LNCaP clone FGC (cell line): ENCODE results near the gene GSK3B.

ENCODE experiments used
- DNase-seq: peaks from one replicate; pipeline ENCODE4 v3.0.0-alpha.2; 2011; ENCODE audit warnings: low read depth
- H3K4me3 ChIP-seq: 2 replicates; pipeline ENCODE4 v1.5.1; 2011; ENCODE audit warnings: mild to moderate bottlenecking, low read depth, low read length, control low read depth
- CTCF ChIP-seq: IDR thresholded peaks from 2 replicates; pipeline ENCODE4 v1.5.1; 2012; ENCODE audit warnings: mild to moderate bottlenecking; ENCODE audit not compliant: control insufficient read depth, insufficient read depth; ENCODE audit errors: extremely low read depth

Gene GSK3B

GRCh38 chr3:120093911-120094775, at the start of gene GSK3B:
Gene GSK3B, minus strand, starts transcription at chr3:120094447. Its CDS starts 1,013 bp downstream, at chr3:120093434.
- no peak for DNase-seq
- no peak for TF ChIP-seq CTCF
- peak within 1 kb of the TSS; percentile 72 for H3K4me3 ChIP-seq

GRCh38 chr3:120143676-120144075, 49.4 kb upstream of the GSK3B start:
- TF ChIP-seq CTCF, result no peak
- DNase-seq, result no peak

GRCh38 chr3:120142236-120142635, 48.0 kb upstream of the GSK3B start:
- no peak for DNase-seq
- no peak for TF ChIP-seq CTCF
- H3K4me3 ChIP-seq, result no peak overlapping the region

More at GRCh38 chr3:120143676-120144075, 49.4 kb upstream of the GSK3B start:
- H3K4me3 ChIP-seq, result no peak overlapping the region

GRCh38 chr3:120140098-120140742, 46.0 kb upstream of the GSK3B start:
- H3K4me3 ChIP-seq, result no peak overlapping the region
- TF ChIP-seq CTCF, result no peak
- DNase-seq, result no peak

- TF ChIP-seq CTCF, result no peak
- no peak for DNase-seq
- no peak overlapping the region for H3K4me3 ChIP-seq
Measured at GRCh38 chr3:120139140-120139539, 44.9 kb upstream of the GSK3B start.

- no peak for DNase-seq
Measured at GRCh38 chr3:120137548-120137947, 43.3 kb upstream of the GSK3B start.

More at GRCh38 chr3:120137548-120137947, 43.3 kb upstream of the GSK3B start:
- no peak overlapping the region for H3K4me3 ChIP-seq
- no peak for TF ChIP-seq CTCF
